Measurements from ENCODE around the gene GRAMD2A. TPM values are rescaled to one million over a fixed set of nuclear protein-coding genes. Genes with fewer than 3 reads are reported as not detected.

The GRAMD2A gene
- polyA plus RNA-seq, 4 donors = 6.1 to 15.3 (median 8.7) TPM

GRCh38 chr15:72141171-72142084 lies 56.2 kb downstream of the GRAMD2A start:
- no peak for DNase-seq (ENCODE audit: low read depth in 4 of 4, low spot score in 2 of 4)

- no peak for DNase-seq (ENCODE audit: low read depth in 4 of 4, low spot score in 2 of 4)
These were observed 57.5 kb downstream of the GRAMD2A start for GRCh38 chr15:72140088-72140487.

GRCh38 chr15:72139667-72140066 lies 57.9 kb downstream of the GRAMD2A start:
- DNase-seq (ENCODE audit: low read depth in 4 of 4, low spot score in 2 of 4) = no peak

GRCh38 chr15:72136170-72137051 lies 61.2 kb downstream of the GRAMD2A start:
- no peak for DNase-seq (ENCODE audit: low read depth in 4 of 4, low spot score in 2 of 4)

- no peak for DNase-seq (ENCODE audit: low read depth in 4 of 4, low spot score in 2 of 4)
These were observed 61.9 kb downstream of the GRAMD2A start for GRCh38 chr15:72135719-72136118.

GRCh38 chr15:72133211-72133610 lies 64.4 kb downstream of the GRAMD2A start:
- no peak for DNase-seq (ENCODE audit: low read depth in 4 of 4, low spot score in 2 of 4)

GRCh38 chr15:72131922-72132321 lies 65.7 kb downstream of the GRAMD2A start:
- no peak for DNase-seq (ENCODE audit: low read depth in 4 of 4, low spot score in 2 of 4)

- DNase-seq (ENCODE audit: low read depth in 4 of 4, low spot score in 2 of 4) = no peak
These were observed 67.3 kb downstream of the GRAMD2A start for GRCh38 chr15:72130272-72130671.

- no peak for DNase-seq (ENCODE audit: low read depth in 4 of 4, low spot score in 2 of 4)
These were observed 69.2 kb downstream of the GRAMD2A start for GRCh38 chr15:72128359-72128758.

GRCh38 chr15:72127724-72128322 lies 69.8 kb downstream of the GRAMD2A start:
- no peak for DNase-seq (ENCODE audit: low read depth in 4 of 4, low spot score in 2 of 4)

GRCh38 chr15:72124218-72124617 lies 73.4 kb downstream of the GRAMD2A start:
- no peak for DNase-seq (ENCODE audit: low read depth in 4 of 4, low spot score in 2 of 4)

GRCh38 chr15:72118017-72118978 lies 79.3 kb downstream of the GRAMD2A start, which contains the start of the genes MYO9A and SENP8:
MYO9A (minus strand) TSS chr15:72118150; CDS start chr15:72046563, 71,587 bp downstream.
SENP8 (plus strand) TSS chr15:72118403; CDS start chr15:72139624, 21,221 bp downstream.
- DNase-seq (ENCODE audit: low read depth in 4 of 4, low spot score in 2 of 4) = peak; percentile 93 to 97 (median 96)

GRCh38 chr15:72117486-72118016 lies 80.0 kb downstream of the GRAMD2A start:
- DNase-seq (ENCODE audit: low read depth in 4 of 4, low spot score in 2 of 4) = peak; percentile 58 to 76 (median 61)

GRCh38 chr15:72116731-72117485 lies 80.7 kb downstream of the GRAMD2A start:
- peak in 2 of 4 donors; percentile 36 to 49 for DNase-seq (ENCODE audit: low read depth in 4 of 4, low spot score in 2 of 4)

- DNase-seq (ENCODE audit: low read depth in 4 of 4, low spot score in 2 of 4) = no peak
These were observed 84.1 kb downstream of the GRAMD2A start for GRCh38 chr15:72113347-72114031.

- DNase-seq (ENCODE audit: low read depth in 4 of 4, low spot score in 2 of 4) = no peak
These were observed 84.8 kb downstream of the GRAMD2A start for GRCh38 chr15:72112805-72113204.

GRCh38 chr15:72112116-72112515 lies 85.5 kb downstream of the GRAMD2A start:
- peak in 1 of 4 donors; percentile 32 for DNase-seq (ENCODE audit: low read depth in 4 of 4, low spot score in 2 of 4)

- no peak for DNase-seq (ENCODE audit: low read depth in 4 of 4, low spot score in 2 of 4)
These were observed 87.2 kb downstream of the GRAMD2A start for GRCh38 chr15:72110355-72110754.

Data from left renal cortex interstitium (tissue), 4 donors.